CD4-positive, alpha-beta T cell treated with Interleukin-6 for 4 hours (primary cell): Measurements from ENCODE around the gene PNMT.

Experiments
- DNase-seq: peaks from one replicate; pipeline ENCODE4 v3.0.0-alpha.2; 2020; ENCODE audit warnings: mixed read lengths

Gene PNMT

GRCh38 chr17:39633570-39634183 is 34.6 kb upstream of the PNMT start:
- DNase-seq, result no peak

- DNase-seq, result peak; percentile 27
Observed at GRCh38 chr17:39634384-39634871, 33.8 kb upstream of the PNMT start.

- no peak for DNase-seq
Observed at GRCh38 chr17:39635614-39636176, 32.6 kb upstream of the PNMT start.

GRCh38 chr17:39636587-39636926 is 31.7 kb upstream of the PNMT start:
- no peak for DNase-seq

GRCh38 chr17:39636927-39637736 is 31.1 kb upstream of the PNMT start, which contains the start of gene STARD3:
STARD3 (plus strand) TSS chr17:39637144; CDS start chr17:39653532, 16,388 bp downstream.
- DNase-seq, result peak; percentile 95

- no peak for DNase-seq
Observed at GRCh38 chr17:39638317-39638716, 29.9 kb upstream of the PNMT start.

- no peak for DNase-seq
Observed at GRCh38 chr17:39639043-39639442, 29.2 kb upstream of the PNMT start.

GRCh38 chr17:39639566-39640458 is 28.4 kb upstream of the PNMT start:
- no peak for DNase-seq

- DNase-seq, result no peak
Observed at GRCh38 chr17:39640591-39641031, 27.6 kb upstream of the PNMT start.

GRCh38 chr17:39641097-39641496 is 27.2 kb upstream of the PNMT start:
- DNase-seq, result no peak

- DNase-seq, result no peak
Observed at GRCh38 chr17:39641883-39642282, 26.4 kb upstream of the PNMT start.

- DNase-seq, result no peak
Observed at GRCh38 chr17:39642291-39643074, 25.8 kb upstream of the PNMT start.

- no peak for DNase-seq
Observed at GRCh38 chr17:39643271-39643670, 25.0 kb upstream of the PNMT start.

GRCh38 chr17:39647256-39647655 is 21.0 kb upstream of the PNMT start:
- no peak for DNase-seq

GRCh38 chr17:39648616-39649366 is 19.5 kb upstream of the PNMT start:
- no peak for DNase-seq

- no peak for DNase-seq
Observed at GRCh38 chr17:39650121-39650579, 18.1 kb upstream of the PNMT start.

- DNase-seq, result no peak
Observed at GRCh38 chr17:39651923-39652586, 16.2 kb upstream of the PNMT start.

- DNase-seq, result no peak
Observed at GRCh38 chr17:39652587-39653315, 15.5 kb upstream of the PNMT start.

GRCh38 chr17:39653316-39653661 is 15.0 kb upstream of the PNMT start:
- no peak for DNase-seq
